Breast epithelium (tissue), 4 donors: ENCODE results near the gene RAX. TPM values are rescaled to one million over a fixed set of nuclear protein-coding genes. Genes with fewer than 3 reads are reported as not detected.
A peak's percentile ranks its signal among the peaks of the same experiment; 100 is the strongest.

Experiments
- DNase-seq, 2 donors: peaks; one replicate each; pipeline ENCODE4 v3.0.0-alpha.2; 2019; ENCODE audit warnings: low spot score in 2 of 2
- H3K27ac ChIP-seq, 2 donors: fragments of 200-600 bp; sonication (generic) in 1 of 2; one replicate each; pipeline ENCODE4 v1.5.1; 2016 to 2019; ENCODE audit warnings: mild to moderate bottlenecking in 1 of 2
- H3K27me3 ChIP-seq, 2 donors: fragments of 200-600 bp; sonication (generic) in 1 of 2; one replicate each; pipeline versions ENCODE4 v1.5.1 to v1.6.0; 2017 to 2019; ENCODE audit warnings: control low read depth in 1 of 2, mild to moderate bottlenecking in 1 of 2
- H3K36me3 ChIP-seq: fragments of 200-600 bp; one replicate; pipeline ENCODE4 v1.5.1; 2019
- H3K4me1 ChIP-seq, 2 donors: fragments of 200-600 bp; sonication (generic); one replicate each; pipeline ENCODE4 v1.5.1; 2016 to 2019; ENCODE audit warnings: control low read depth in 1 of 2
- H3K4me3 ChIP-seq, 3 donors: fragments of 200-600 bp; sonication (generic); 1 replicate in 2 of 3; 2 replicates in 1 of 3; pipeline ENCODE4 v1.5.1; 2016 to 2019; ENCODE audit warnings: mild to moderate bottlenecking in 3 of 3, moderate library complexity in 2 of 3
- H3K9me3 ChIP-seq, 2 donors: fragments of 200-600 bp; sonication (generic) in 1 of 2; one replicate each; pipeline ENCODE4 v1.5.1; 2016 to 2019; ENCODE audit warnings: control low read depth in 1 of 2
- POLR2A ChIP-seq: fragments of 450-650 bp; IDR thresholded peaks from one replicate; pipeline ENCODE4 v1.6.1; 2016; ENCODE audit warnings: antibody characterized with exemption, mild to moderate bottlenecking, moderate library complexity
- POLR2AphosphoS5 ChIP-seq, 3 donors: sonication (generic); formaldehyde crosslinking; IDR thresholded peaks; one replicate each; pipeline ENCODE4 v1.6.1; 2017; ENCODE audit warnings: antibody characterized with exemption in 3 of 3
- intact Hi-C: fragments of 100-400 bp; cut with DNase I; formaldehyde crosslinking; loops from one replicate; pipeline ENCODE4 v1.15.1; 2023; ENCODE audit warnings: low total_unique reads
- total RNA-seq, 3 donors: library from RNA; depleted of rRNA; stranded (reverse); fragments of >200 nt; gene quantifications; one replicate each; pipeline ENCODE4 v1.1.0, GENCODE V29; 2016
- TF ChIP-seq, protein P1 (sequence below), 3 donors: fragments of 450-650 bp; IDR thresholded peaks; one replicate each; pipeline ENCODE4 v1.5.1; 2016 to 2017; ENCODE audit warnings: antibody characterized with exemption in 3 of 3, mild to moderate bottlenecking in 3 of 3, moderate library complexity in 3 of 3

RAX gene
- total RNA-seq, 3 donors from 2014 or later, result not detected

DNA sequence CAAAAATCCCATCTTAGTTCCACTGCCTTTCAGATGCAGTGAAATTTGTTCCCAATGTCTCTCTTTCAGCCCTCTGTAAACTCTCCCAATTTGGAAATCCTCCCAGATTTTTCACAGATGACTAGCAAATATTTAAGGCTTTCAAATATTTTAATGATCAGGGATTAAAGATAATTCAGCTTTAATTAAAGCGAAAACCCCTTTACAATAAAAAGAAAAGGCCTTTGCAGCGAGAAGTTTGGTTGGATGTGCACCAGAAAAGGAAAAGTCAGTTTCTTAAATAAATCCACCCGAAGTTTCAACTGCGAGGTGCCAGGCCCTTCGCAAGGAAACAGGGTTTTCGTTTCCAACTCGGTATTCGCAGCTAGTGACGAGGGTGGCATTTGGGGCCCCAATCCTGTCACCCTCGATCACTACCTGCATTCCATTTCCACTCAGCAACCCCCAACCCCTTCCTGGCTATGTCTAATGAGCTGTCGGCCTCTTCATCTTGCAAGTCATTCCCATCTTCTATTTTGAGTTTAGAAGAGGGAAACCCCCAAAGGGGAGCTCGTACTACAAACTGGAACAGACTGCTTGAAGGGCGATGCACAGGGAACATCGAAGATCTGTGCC, 1.5 kb downstream of the RAX start:
- H3K4me3 ChIP-seq, result peak overlapping the region in 1 of 3 donors; percentile 57
- no peaks in the 10 kb centered on the region for H3K4me1 ChIP-seq
- H3K27ac ChIP-seq, result no peak overlapping the region
- DNase-seq, result no peak
- H3K9me3 ChIP-seq, result no peaks in the 10 kb centered on the region
- intact Hi-C loops, result loop anchor here (5.0 kb wide), 1 partner anchor 416 kb away; no protein-coding TSS in a partner anchor
- H3K36me3 ChIP-seq, result no peaks in the 10 kb centered on the region
- peaks cover 11 to 97% of the 10 kb centered on the region in 2 donors for H3K27me3 ChIP-seq
- no peak for TF ChIP-seq POLR2AphosphoS5 (IDR thresholded peaks at IDR 0.05)
- TF ChIP-seq, protein P1, sequence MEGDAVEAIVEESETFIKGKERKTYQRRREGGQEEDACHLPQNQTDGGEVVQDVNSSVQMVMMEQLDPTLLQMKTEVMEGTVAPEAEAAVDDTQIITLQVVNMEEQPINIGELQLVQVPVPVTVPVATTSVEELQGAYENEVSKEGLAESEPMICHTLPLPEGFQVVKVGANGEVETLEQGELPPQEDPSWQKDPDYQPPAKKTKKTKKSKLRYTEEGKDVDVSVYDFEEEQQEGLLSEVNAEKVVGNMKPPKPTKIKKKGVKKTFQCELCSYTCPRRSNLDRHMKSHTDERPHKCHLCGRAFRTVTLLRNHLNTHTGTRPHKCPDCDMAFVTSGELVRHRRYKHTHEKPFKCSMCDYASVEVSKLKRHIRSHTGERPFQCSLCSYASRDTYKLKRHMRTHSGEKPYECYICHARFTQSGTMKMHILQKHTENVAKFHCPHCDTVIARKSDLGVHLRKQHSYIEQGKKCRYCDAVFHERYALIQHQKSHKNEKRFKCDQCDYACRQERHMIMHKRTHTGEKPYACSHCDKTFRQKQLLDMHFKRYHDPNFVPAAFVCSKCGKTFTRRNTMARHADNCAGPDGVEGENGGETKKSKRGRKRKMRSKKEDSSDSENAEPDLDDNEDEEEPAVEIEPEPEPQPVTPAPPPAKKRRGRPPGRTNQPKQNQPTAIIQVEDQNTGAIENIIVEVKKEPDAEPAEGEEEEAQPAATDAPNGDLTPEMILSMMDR (IDR thresholded peaks at IDR 0.05), result no peak
- no peak for TF ChIP-seq POLR2A

DNA sequence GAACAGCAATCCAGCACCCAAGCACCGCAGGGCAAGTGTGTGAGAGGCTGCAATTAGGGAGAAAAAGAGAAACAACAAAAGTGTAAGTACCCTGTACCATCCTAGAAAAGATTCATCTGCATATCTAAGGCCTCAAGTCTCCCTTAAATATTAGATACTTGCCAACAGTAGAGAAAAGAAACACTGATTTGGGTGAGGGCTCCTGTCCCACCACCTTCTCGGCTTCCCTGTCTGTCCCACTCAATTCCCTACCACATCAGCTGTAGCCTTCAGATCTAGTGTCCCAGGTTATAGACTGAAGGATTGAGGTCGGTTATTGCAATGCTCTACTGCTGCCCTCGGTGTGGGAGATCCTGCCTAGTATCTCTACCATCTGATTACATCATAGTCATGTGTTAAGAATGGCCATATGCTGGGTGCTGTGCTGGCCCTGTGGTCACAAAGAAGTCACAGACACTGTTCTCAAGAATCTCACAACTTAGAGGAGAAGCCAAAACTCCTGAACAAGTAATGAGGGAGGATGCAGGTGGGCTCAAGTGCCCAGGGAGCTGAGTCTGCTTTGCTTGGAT, 2.5 kb downstream of the RAX start:
- no peak for DNase-seq
- H3K27me3 ChIP-seq, result peaks cover 11 to 97% of the 10 kb centered on the region in 2 donors
- TF ChIP-seq, protein P1 (IDR thresholded peaks at IDR 0.05), result no peak
- no peak overlapping the region for H3K4me3 ChIP-seq
- no peaks in the 10 kb centered on the region for H3K9me3 ChIP-seq
- H3K4me1 ChIP-seq, result no peaks in the 10 kb centered on the region
- H3K36me3 ChIP-seq, result no peaks in the 10 kb centered on the region
- no peak overlapping the region for H3K27ac ChIP-seq
- intact Hi-C loops, result loop anchor here (5.0 kb wide), 1 partner anchor 417 kb away; no protein-coding TSS in a partner anchor

DNA sequence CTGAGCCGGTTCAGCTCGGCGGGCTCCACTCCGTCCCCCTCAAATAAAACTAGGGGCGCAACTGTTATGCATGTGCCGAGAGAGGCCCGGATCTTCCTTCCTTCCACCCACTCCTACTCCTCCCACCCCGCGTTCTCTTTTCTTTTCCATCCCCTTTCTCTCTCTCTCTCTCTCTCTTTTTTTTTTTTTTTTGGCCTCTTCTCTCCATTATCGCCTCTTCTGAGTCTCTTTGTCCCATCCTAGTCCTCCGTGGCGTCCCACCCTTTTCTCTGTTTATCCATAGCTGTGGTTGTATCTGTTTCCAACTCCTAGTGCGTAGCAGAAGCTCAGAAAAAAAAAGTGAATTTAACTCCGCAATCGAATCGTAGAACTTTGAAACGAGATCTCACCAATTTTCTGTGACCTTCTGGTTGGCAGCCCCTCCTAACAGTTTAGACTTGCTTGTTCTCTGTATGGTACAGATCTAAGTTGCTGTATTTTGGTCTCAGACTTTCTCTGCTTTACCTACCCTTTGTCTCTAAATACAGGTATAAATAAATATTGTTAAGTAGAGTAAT, 3.6 kb downstream of the RAX start:
- H3K36me3 ChIP-seq, result no peaks in the 10 kb centered on the region
- no peaks in the 10 kb centered on the region for H3K9me3 ChIP-seq
- no peak for TF ChIP-seq POLR2A
- no peak for TF ChIP-seq POLR2AphosphoS5 (IDR thresholded peaks at IDR 0.05)
- intact Hi-C loops, result loop anchor here (5.0 kb wide), 1 partner anchor 418 kb away; no protein-coding TSS in a partner anchor
- no peak for DNase-seq
- H3K27ac ChIP-seq, result no peak overlapping the region
- peaks cover 11 to 97% of the 10 kb centered on the region in 2 donors for H3K27me3 ChIP-seq
- no peaks in the 10 kb centered on the region for H3K4me1 ChIP-seq
- peak overlapping the region in 2 of 3 donors; percentile 29 to 62 for H3K4me3 ChIP-seq

DNA sequence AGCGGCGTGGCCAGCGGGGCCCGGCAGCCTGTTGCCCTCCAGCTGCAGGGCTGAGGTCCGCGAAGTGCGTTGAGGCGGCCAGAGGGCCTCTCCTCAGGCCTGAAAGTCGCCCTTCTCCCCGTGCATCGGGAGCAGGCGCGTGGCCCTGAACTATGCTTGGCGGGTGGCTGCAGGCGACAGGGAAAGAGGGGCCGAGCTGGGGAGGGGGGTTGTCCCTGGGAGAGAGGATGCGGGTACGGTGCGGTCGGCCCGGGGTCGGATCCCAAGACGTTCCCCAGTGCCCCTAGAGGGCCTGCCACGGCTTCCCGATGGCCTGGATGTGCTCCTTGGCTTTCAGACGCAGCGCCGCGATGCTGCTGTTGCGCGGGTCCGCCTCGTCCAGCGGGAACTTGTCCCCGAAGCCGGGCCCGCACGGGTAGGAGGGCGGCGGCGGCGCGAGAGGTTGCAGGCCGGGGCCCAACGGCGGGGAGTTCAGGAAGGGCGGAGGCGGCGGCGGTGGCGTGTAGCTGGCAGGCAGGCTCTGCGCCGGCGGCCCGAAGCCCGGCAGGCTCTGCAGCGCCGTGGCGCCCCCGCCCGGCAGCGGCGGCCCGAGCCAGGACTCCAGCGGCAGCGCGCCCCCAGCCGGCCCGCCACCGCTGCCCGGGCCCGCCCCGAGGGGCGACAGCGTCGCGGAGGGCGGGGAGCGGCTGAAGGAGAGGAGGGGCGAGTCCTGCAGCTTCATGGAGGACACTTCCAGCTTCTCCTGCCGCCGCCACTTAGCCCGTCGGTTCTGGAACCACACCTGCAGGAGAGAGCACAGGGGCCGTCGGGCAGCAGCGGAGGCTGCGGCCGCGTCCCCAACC, 4.3 kb downstream of the RAX start:
- Histone ChIP-seq H3K9me3 (no peaks in the 10 kb centered on the region), H3K36me3 (no peaks in the 10 kb centered on the region), H3K27me3 (peaks cover 11 to 97% of the 10 kb centered on the region in 2 donors), H3K27ac (no peak overlapping the region), H3K4me1 (no peaks in the 10 kb centered on the region), H3K4me3 (peak overlapping the region in 2 of 3 donors; percentile 29 to 62)
- intact Hi-C loops, result no loop called here
- TF ChIP-seq POLR2A (no peak), POLR2AphosphoS5 (IDR thresholded peaks at IDR 0.05) (no peak)
- TF ChIP-seq, protein P1 (IDR thresholded peaks at IDR 0.05), result no peak
- DNase-seq, result no peak

DNA sequence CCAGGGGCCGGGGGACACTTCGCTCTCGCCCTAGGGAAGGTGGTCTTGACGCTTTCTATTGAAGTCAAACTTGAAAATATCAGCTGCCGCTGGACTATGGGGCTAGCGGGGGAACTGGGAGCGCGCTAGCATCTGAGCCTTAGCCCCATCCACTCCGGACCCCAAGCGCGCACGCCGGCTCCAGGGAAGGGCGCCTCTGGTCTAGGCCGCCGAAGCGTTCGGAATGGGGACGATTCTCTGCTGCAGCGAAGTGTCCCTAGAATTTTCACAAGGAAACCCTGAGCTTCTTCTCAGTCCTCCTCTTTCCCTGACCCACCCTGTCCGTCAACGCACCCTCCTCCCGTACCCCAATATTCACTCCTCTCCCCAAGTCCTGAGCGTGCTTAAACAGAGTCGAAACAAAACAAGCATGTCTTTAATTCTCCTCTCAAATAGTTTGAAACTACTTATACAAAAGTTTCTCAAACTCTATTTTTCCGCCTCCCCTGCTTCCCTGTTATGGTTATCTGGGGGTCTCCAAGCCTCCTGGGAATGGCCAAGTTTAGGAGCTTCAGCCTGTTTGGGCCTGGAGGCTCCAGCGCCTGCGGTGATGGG, 5.0 kb downstream of the RAX start:
- no peaks in the 10 kb centered on the region for H3K9me3 ChIP-seq
- H3K27ac ChIP-seq, result no peak overlapping the region
- intact Hi-C loops, result no loop called here
- no peaks in the 10 kb centered on the region for H3K4me1 ChIP-seq
- DNase-seq, result no peak
- no peak for TF ChIP-seq POLR2AphosphoS5 (IDR thresholded peaks at IDR 0.05)
- no peak for TF ChIP-seq POLR2A
- TF ChIP-seq, protein P1 (IDR thresholded peaks at IDR 0.05), result no peak
- no peaks in the 10 kb centered on the region for H3K36me3 ChIP-seq
- peaks cover 6 to 97% of the 10 kb centered on the region in 2 donors for H3K27me3 ChIP-seq
- H3K4me3 ChIP-seq, result peak overlapping the region in 1 of 3 donors; percentile 11
